Osteocyte (in vitro differentiated cells): ENCODE data around the gene BZW2. TPM values are rescaled to one million over a fixed set of nuclear protein-coding genes. Genes with fewer than 3 reads are reported as not detected.

Source experiments
- DNase-seq: peaks from one replicate; pipeline ENCODE4 v3.0.0; 2021; ENCODE audit warnings: mixed read lengths; ENCODE audit not compliant: unreplicated experiment; ENCODE audit errors: extremely low spot score
- H3K27ac Mint-ChIP-seq: one replicate; pipeline ENCODE4 v1.8.0; 2021; ENCODE audit warnings: mild to moderate bottlenecking, mixed read lengths; ENCODE audit not compliant: unreplicated experiment
- H3K27me3 Mint-ChIP-seq: one replicate; pipeline ENCODE4 v1.8.0; 2021; ENCODE audit warnings: mixed read lengths; ENCODE audit not compliant: unreplicated experiment
- H3K36me3 Mint-ChIP-seq: one replicate; pipeline ENCODE4 v1.8.0; 2021; ENCODE audit warnings: mixed read lengths; ENCODE audit not compliant: unreplicated experiment
- H3K4me1 Mint-ChIP-seq: one replicate; pipeline ENCODE4 v1.8.0; 2021; ENCODE audit warnings: mixed read lengths; ENCODE audit not compliant: unreplicated experiment
- H3K4me3 Mint-ChIP-seq: one replicate; pipeline ENCODE4 v1.8.0; 2021; ENCODE audit warnings: mild to moderate bottlenecking, moderate library complexity, mixed read lengths; ENCODE audit not compliant: unreplicated experiment
- H3K9me3 Mint-ChIP-seq: one replicate; pipeline ENCODE4 v1.8.0; 2021; ENCODE audit warnings: mixed read lengths; ENCODE audit not compliant: unreplicated experiment
- total RNA-seq: library from RNA; stranded (reverse); gene quantifications from 2 replicates; pipeline ENCODE4 v1.2.1, GENCODE V29; 2021
- TF ChIP-seq, protein P1 (sequence below): fragments of 200-600 bp; sonication (generic); IDR thresholded peaks from 2 replicates; pipeline ENCODE4 v1.5.0; 2021; ENCODE audit warnings: antibody characterized with exemption, mild to moderate bottlenecking, moderate library complexity

The BZW2 gene
- total RNA-seq, 1 donor from 2014 or later = 61.3 TPM

DNA sequence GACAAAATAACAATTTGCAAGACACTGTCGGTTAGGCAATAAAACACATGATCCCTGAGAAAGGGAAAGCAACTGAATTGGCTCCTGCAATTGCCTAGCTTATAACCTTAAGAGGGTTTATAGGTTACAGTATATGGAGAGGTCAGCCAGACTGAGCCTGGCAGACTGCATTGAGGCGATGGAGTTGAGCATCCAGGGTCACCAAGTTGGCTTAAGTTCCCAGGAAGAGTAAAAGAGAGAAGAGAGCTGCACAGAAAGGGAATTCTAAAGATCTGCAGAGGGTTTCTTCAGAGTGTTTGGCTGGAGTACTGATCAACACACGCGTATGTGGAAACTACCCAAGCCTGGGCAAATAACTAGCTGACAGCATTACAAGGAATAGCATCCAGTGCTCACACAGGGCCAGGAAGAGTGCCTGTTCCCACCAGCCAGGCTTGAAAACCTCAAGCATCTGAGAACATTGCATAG lies 11.7 kb upstream of the BZW2 start:
- Mint-ChIP-seq H3K4me1 (peaks cover 20% of the 10 kb centered on the region), H3K27me3 (no peaks in the 10 kb centered on the region), H3K27ac (no peak overlapping the region), H3K4me3 (no peak overlapping the region), H3K9me3 (no peaks in the 10 kb centered on the region), H3K36me3 (peaks cover 29% of the 10 kb centered on the region)
- DNase-seq = no peak
- TF ChIP-seq, protein P1, sequence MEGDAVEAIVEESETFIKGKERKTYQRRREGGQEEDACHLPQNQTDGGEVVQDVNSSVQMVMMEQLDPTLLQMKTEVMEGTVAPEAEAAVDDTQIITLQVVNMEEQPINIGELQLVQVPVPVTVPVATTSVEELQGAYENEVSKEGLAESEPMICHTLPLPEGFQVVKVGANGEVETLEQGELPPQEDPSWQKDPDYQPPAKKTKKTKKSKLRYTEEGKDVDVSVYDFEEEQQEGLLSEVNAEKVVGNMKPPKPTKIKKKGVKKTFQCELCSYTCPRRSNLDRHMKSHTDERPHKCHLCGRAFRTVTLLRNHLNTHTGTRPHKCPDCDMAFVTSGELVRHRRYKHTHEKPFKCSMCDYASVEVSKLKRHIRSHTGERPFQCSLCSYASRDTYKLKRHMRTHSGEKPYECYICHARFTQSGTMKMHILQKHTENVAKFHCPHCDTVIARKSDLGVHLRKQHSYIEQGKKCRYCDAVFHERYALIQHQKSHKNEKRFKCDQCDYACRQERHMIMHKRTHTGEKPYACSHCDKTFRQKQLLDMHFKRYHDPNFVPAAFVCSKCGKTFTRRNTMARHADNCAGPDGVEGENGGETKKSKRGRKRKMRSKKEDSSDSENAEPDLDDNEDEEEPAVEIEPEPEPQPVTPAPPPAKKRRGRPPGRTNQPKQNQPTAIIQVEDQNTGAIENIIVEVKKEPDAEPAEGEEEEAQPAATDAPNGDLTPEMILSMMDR = no peak

DNA sequence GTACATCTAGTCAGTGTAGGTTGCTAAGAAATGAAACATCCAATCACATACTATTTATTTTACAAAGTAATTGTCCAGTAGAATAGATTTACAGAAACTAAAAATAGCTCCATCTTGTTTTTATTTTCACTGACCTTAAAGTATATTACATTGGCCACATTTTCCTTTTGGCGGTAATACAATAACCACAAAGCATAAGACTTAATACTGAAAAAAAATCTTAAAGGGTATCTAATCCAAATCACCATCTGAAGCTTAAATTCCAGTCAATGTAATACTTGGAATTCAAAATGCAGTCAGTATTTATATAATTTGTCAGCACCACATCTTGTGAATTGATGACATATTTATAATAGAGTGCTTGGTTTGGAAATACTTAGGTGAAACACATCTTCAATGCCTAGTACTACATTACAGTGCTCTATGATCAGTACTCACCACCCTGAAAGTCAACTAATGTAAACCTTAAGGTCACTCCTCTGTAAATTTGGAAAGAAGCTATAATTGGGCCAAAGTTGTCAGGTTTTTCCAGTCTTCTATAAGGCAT lies 9.4 kb upstream of the BZW2 start:
- DNase-seq = no peak
- Mint-ChIP-seq H3K9me3 (no peaks in the 10 kb centered on the region), H3K27ac (peak overlapping the region; percentile 40), H3K4me3 (no peak overlapping the region), H3K4me1 (peaks cover 20% of the 10 kb centered on the region), H3K36me3 (peaks cover 23% of the 10 kb centered on the region), H3K27me3 (no peaks in the 10 kb centered on the region)
- TF ChIP-seq, protein P1 = no peak

DNA sequence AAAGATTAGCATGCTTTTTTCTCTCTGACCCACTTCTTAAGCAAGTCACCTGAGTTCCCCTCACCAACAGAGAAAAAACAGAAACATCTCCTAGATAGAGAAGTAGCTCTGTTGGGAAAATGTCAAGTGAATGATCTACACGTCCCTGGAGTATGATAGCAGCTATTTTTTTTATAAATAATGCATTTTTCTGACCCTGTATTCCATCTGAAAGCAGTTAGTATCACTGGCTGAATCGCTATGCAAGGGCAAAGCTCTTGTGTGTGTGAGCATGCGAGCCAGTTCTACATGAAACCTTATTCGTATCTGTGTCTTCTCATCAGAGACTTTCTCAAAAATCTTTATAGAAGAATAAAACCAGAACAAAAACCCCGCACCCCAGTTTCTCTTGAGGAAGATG lies 8.6 kb upstream of the BZW2 start:
- Mint-ChIP-seq H3K4me1 (peaks cover 22% of the 10 kb centered on the region), H3K4me3 (no peak overlapping the region), H3K36me3 (peaks cover 19% of the 10 kb centered on the region), H3K9me3 (no peaks in the 10 kb centered on the region), H3K27me3 (no peaks in the 10 kb centered on the region), H3K27ac (no peak overlapping the region)
- DNase-seq = no peak
- TF ChIP-seq, protein P1 = no peak

DNA sequence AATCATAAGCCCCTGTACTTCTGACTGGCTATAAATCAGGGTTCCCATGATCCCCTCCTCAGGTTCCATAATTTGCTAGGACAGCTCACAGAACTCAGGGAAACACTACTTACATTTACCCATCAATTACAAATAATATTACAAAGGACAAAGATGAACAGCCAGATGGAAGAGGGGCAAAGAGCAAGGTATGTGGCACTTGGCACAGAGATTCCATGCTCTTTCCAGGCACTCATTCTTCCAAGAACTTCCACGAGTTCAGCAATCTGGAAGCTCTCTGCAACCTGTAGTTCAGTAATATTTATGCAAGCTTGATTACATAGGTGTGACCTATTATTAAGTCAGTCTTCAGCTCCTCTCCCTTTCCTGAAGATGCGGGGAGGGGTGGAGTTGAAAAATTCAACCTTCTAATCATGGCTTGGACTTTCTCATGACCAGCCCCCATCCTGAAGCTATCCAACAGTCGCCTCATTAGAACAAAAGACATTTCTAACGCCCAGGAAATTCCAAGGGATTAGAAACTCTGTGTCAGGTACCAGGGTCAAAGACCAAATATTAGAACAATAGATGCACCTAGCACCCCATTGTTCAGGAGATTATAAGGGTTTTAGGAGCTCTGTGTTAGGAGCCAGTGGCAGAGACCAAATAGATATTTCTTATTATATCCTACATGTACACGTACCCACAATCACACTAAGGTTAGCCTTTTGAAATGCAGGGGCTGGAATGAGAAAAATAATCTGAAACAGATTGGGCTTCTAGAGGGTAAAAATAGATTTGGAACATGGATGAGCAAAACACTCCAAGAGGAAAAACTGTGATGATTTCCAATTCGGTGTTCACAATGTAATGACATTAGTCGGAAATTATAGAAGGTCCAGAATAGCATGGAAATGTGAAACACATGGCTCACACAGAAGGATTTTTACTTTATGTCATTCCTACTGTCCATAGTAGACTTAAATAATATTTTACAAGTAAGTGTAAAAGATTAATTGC lies 7.4 kb upstream of the BZW2 start:
- Mint-ChIP-seq H3K36me3 (peaks cover 16% of the 10 kb centered on the region), H3K27ac (no peak overlapping the region), H3K27me3 (no peaks in the 10 kb centered on the region), H3K9me3 (no peaks in the 10 kb centered on the region), H3K4me1 (peaks cover 31% of the 10 kb centered on the region), H3K4me3 (no peak overlapping the region)
- TF ChIP-seq, protein P1 = no peak
- no peak for DNase-seq

DNA sequence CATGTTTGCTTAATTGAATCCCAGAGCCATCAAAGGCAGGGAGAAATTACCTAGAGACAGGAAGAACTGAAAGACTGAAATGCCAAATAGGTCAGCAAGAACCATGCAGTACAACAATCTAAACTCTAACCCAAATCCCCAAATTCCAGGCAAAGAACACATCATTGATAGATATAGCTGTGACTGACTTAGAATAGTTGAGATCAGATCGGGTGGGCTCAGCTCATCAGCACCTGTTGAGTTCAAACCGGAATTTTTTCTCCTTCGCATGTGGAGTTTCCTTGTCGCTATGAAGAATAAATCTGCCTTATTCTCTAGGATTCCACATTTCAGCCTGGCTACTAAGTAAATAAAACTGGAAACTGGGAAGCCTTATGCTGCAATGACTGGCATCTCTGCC lies 1.8 kb upstream of the BZW2 start:
- peaks cover 2% of the 10 kb centered on the region for H3K36me3 Mint-ChIP-seq
- H3K9me3 Mint-ChIP-seq = no peaks in the 10 kb centered on the region
- H3K4me1 Mint-ChIP-seq = peaks cover 43% of the 10 kb centered on the region
- TF ChIP-seq, protein P1 = no peak
- peak overlapping the region; percentile 100 for H3K4me3 Mint-ChIP-seq
- H3K27ac Mint-ChIP-seq = peak overlapping the region; percentile 98
- no peak for DNase-seq
- H3K27me3 Mint-ChIP-seq = no peaks in the 10 kb centered on the region
